ENCODE data around the gene PTPN9.

DNA sequence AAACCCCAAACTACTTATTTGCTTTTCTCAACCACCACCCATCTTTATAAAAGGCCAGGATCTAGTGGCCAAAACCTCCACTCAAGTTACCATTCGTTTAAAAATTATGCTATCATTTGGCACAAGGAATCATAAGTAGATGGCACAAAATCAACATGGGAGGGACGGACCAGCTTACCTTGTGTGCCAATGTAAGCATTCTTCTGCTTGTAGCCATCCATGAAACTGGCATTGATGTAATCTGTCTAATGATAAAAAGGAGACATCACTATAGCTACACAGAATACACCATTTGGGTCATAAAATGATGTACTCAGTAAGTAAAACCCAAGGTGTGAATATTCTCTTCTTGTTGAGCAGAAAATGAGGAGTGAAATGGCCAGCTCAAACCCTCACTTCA is 99.4 kb downstream of the PTPN9 start:
- TF ChIP-seq, protein P1, sequence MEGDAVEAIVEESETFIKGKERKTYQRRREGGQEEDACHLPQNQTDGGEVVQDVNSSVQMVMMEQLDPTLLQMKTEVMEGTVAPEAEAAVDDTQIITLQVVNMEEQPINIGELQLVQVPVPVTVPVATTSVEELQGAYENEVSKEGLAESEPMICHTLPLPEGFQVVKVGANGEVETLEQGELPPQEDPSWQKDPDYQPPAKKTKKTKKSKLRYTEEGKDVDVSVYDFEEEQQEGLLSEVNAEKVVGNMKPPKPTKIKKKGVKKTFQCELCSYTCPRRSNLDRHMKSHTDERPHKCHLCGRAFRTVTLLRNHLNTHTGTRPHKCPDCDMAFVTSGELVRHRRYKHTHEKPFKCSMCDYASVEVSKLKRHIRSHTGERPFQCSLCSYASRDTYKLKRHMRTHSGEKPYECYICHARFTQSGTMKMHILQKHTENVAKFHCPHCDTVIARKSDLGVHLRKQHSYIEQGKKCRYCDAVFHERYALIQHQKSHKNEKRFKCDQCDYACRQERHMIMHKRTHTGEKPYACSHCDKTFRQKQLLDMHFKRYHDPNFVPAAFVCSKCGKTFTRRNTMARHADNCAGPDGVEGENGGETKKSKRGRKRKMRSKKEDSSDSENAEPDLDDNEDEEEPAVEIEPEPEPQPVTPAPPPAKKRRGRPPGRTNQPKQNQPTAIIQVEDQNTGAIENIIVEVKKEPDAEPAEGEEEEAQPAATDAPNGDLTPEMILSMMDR (IDR thresholded peaks at IDR 0.05), result no peak
- TF ChIP-seq EP300 (IDR thresholded peaks at IDR 0.05) (no peak), POLR2AphosphoS5 (IDR thresholded peaks at IDR 0.05) (no peak)

Data from gastroesophageal sphincter (tissue), 3 donors.